SKM-1 treated with dmso at 0.1 percent for 144 hours (cell line): Measurements from ENCODE around the gene NUP188.
A peak's percentile ranks its signal among the peaks of the same experiment; 100 is the strongest.

Experiments used
- DNase-seq: peaks from one replicate; lab custom pipeline; 2025; ENCODE audit not compliant: unreplicated experiment; lab: John Stamatoyannopoulos, UW

NUP188 gene, protein sequence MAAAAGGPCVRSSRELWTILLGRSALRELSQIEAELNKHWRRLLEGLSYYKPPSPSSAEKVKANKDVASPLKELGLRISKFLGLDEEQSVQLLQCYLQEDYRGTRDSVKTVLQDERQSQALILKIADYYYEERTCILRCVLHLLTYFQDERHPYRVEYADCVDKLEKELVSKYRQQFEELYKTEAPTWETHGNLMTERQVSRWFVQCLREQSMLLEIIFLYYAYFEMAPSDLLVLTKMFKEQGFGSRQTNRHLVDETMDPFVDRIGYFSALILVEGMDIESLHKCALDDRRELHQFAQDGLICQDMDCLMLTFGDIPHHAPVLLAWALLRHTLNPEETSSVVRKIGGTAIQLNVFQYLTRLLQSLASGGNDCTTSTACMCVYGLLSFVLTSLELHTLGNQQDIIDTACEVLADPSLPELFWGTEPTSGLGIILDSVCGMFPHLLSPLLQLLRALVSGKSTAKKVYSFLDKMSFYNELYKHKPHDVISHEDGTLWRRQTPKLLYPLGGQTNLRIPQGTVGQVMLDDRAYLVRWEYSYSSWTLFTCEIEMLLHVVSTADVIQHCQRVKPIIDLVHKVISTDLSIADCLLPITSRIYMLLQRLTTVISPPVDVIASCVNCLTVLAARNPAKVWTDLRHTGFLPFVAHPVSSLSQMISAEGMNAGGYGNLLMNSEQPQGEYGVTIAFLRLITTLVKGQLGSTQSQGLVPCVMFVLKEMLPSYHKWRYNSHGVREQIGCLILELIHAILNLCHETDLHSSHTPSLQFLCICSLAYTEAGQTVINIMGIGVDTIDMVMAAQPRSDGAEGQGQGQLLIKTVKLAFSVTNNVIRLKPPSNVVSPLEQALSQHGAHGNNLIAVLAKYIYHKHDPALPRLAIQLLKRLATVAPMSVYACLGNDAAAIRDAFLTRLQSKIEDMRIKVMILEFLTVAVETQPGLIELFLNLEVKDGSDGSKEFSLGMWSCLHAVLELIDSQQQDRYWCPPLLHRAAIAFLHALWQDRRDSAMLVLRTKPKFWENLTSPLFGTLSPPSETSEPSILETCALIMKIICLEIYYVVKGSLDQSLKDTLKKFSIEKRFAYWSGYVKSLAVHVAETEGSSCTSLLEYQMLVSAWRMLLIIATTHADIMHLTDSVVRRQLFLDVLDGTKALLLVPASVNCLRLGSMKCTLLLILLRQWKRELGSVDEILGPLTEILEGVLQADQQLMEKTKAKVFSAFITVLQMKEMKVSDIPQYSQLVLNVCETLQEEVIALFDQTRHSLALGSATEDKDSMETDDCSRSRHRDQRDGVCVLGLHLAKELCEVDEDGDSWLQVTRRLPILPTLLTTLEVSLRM (N-terminal part only)

GRCh38 chr9:128947527-128948301 lies at the start of gene NUP188, which contains the start of gene DOLK:
Gene NUP188 (plus strand): TSS chr9:128947699. CDS start chr9:128947720, 21 bp downstream.
Gene DOLK (minus strand): TSS chr9:128947603. CDS start chr9:128947303, 300 bp downstream.
- peak; percentile 75 for DNase-seq

- DNase-seq: no peak
Measured at GRCh38 chr9:128898382-128898781, 49.1 kb upstream of the NUP188 start.

- no peak for DNase-seq
Measured at GRCh38 chr9:128898845-128899565, 48.5 kb upstream of the NUP188 start.

- DNase-seq: no peak
Measured at GRCh38 chr9:128899566-128900322, 47.8 kb upstream of the NUP188 start.

DNA sequence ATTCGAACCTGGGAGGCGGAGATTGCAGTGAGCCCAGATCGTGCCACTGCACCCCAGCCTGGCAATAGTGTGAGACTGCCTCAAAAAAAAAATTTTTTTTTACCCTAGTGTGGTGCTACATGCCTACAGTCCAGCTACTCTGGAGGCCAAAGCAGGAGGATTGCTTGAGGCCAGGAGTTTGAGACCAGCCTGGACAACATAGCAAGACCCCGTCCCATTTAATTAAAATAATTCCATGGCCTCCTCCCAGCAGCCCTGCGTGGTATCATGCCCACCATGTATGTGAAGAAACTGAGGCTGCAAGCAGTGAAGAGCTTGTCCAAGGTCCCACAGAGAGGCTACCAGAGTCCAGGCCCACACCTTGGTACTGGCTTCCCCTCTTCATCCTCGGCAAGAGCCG lies 46.1 kb upstream of the NUP188 start:
- DNase-seq: no peak

DNA sequence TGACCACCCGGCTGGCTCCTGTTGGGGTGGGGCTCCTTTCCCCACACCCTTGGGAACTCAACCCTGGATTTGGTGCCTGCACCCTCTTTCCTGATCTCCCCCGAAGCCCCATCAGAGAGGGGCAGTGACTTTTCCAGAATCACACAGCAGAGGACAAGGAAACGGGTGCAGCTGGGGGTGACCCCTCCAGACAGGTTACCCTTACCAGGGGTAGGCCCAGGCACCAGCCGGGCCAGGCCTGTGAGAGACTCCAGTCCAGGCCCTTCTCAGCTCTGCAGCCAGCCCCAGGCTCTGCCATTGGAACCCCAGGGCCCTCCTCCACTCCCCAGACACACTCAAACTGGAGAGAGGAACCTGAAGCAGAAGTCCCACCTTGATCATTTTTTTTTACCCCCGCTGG lies 45.7 kb upstream of the NUP188 start:
- DNase-seq: no peak

GRCh38 chr9:128902351-128903078 lies 45.0 kb upstream of the NUP188 start:
- DNase-seq: no peak

DNA sequence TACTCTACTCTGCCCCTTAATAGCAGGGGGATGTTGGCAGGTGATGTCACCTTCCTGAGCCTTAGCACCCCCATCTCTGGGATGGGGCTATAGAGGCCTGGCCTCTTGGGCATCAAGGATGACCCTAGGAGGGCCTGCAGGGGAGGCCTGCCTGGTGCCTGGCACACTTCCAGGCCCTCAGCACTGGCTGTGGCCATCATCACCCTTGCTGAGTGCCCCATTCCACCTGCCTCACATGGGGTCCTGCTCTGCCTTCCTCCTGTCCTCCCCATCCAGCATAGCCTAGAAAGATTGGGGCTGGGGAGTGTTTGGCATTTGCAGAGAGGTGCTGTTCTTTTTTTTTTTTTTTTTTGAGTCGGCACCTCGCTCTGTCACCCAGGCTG lies 44.4 kb upstream of the NUP188 start:
- no peak for DNase-seq

DNA sequence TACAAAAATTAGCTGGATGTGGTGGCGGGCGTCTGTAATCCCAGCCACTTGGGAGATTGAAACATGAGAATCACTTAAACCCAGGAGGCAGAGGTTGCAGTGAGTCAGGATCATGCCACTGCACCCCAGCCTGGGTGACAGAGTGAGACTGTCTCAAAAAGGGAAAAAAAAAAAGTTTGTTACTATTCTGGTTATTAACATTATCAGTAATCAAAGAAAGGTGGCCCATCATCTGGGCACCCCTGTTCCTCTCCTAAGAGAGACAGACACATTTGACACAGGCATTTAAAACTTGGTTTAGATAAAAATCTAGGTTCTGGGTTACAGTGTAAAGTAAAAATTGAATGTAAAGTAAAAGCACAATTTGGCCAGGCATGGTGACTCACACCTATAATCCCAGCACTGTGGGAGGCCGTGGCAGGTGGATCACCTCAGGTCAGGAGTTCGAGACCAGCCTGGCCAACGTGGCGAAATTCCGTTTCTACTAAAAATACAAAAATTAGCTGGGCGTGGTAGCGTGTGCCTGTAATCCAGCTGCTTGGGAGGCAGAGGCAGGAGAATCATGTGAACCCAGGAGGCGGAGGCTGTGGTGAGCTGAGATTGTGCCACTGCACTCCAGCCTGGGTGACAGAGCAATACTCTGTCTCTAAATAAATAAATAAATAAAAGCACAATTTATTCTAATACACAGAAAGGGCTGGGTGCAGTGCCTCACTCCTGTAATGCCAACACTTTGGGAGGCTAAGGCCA lies 43.5 kb upstream of the NUP188 start:
- no peak for DNase-seq

DNA sequence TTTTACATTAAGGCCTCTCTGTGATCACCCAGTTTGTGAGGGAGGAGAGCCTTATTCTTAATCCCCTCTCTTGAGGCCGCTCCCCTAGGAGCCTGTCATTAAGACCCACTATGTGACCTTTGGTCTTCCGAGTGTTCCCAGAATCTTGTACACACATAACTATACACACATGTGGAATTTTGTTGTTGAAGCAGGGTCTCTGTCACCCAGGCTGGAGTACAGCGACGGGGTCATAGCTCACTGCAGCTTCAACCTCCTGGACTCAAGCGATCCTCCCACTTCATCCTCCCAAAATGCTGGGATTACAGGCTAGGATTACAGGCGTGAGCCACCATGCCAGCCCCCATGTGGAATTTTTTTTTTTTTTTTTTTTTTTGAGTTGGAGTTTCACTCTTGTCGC lies 41.5 kb upstream of the NUP188 start:
- no peak for DNase-seq

- DNase-seq: no peak
Measured at GRCh38 chr9:128906741-128907140, 40.8 kb upstream of the NUP188 start.

DNA sequence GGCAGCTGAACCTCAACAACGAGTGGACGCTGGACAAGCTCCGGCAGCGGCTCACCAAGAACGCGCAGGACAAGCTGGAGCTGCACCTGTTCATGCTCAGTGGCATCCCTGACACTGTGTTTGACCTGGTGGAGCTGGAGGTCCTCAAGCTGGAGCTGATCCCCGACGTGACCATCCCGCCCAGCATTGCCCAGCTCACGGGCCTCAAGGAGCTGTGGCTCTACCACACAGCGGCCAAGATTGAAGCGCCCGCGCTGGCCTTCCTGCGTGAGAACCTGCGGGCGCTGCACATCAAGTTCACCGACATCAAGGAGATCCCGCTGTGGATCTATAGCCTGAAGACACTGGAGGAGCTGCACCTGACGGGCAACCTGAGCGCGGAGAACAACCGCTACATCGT lies 39.1 kb upstream of the NUP188 start:
- no peak for DNase-seq

GRCh38 chr9:128909859-128910258 lies 37.6 kb upstream of the NUP188 start:
- no peak for DNase-seq

GRCh38 chr9:128910906-128911305 lies 36.6 kb upstream of the NUP188 start:
- DNase-seq: no peak

- DNase-seq: no peak
Measured at GRCh38 chr9:128911529-128912035, 35.9 kb upstream of the NUP188 start.

GRCh38 chr9:128912270-128912853 lies 35.1 kb upstream of the NUP188 start:
- no peak for DNase-seq
